Tibial artery (tissue), 4 donors: ENCODE data around the gene CCDC18.
"Not testable (repeated sequence)": the region's sequence is repeated elsewhere in the genome, so short reads cannot be mapped to it uniquely, and the experiment has no call there.

ENCODE experiments used
- DNase-seq, 2 donors: peaks; one replicate each; pipeline ENCODE4 v3.0.0-alpha.2; 2019
- H3K27ac ChIP-seq, 2 donors: fragments of 200-600 bp; sonication (generic) in 1 of 2; 1 replicate in 1 of 2; 2 replicates in 1 of 2; pipeline ENCODE4 v1.5.1; 2018 to 2019; ENCODE audit warnings: mild to moderate bottlenecking in 1 of 2
- H3K27me3 ChIP-seq, 2 donors: fragments of 200-600 bp; sonication (generic) in 1 of 2; one replicate each; pipeline versions ENCODE4 v1.5.1 to v1.6.0; 2016 to 2019
- H3K36me3 ChIP-seq, 3 donors: fragments of 200-600 bp; sonication (generic) in 2 of 3; one replicate each; pipeline ENCODE4 v1.5.1; 2016 to 2019; ENCODE audit warnings: mild to moderate bottlenecking in 2 of 3
- H3K4me1 ChIP-seq, 4 donors: fragments of 200-600 bp; sonication (generic) in 2 of 4; 1 replicate in 3 of 4; 2 replicates in 1 of 4; pipeline ENCODE4 v1.5.1; 2016 to 2019
- H3K4me3 ChIP-seq, 2 donors: fragments of 200-600 bp; sonication (generic) in 1 of 2; 1 replicate in 1 of 2; 2 replicates in 1 of 2; pipeline ENCODE4 v1.5.1; 2018 to 2019; ENCODE audit warnings: mild to moderate bottlenecking in 2 of 2
- H3K9me3 ChIP-seq, 3 donors: fragments of 200-600 bp; sonication (generic) in 1 of 3; one replicate each; pipeline ENCODE4 v1.5.1; 2016 to 2019
- intact Hi-C: fragments of 100-400 bp; cut with DNase I; formaldehyde crosslinking; loops from one replicate; pipeline ENCODE4 v1.15.0; 2023; ENCODE audit warnings: low total_unique reads
- TF ChIP-seq, protein P1 (sequence below), 2 experiments: fragments of 200-600 bp in 1 of 2; fragments of 450-650 bp in 1 of 2; IDR thresholded peaks; one replicate each; pipeline ENCODE4 v1.5.1; 2017 to 2019; ENCODE audit warnings: antibody characterized with exemption in 2 of 2, mild to moderate bottlenecking in 1 of 2, moderate library complexity in 1 of 2

The CCDC18 gene

GRCh38 chr1:93223023-93223675 is 42.6 kb downstream of the CCDC18 start:
- Histone ChIP-seq H3K4me3 (no peak overlapping the region), H3K27me3 (no peaks in the 10 kb centered on the region), H3K36me3 (peaks cover 4 to 7% (median 5%) of the 10 kb centered on the region in 3 donors), H3K27ac (no peak overlapping the region), H3K4me1 (no peaks in the 10 kb centered on the region), H3K9me3 (no peaks in the 10 kb centered on the region)
- no peak for DNase-seq
- TF ChIP-seq, protein P1, sequence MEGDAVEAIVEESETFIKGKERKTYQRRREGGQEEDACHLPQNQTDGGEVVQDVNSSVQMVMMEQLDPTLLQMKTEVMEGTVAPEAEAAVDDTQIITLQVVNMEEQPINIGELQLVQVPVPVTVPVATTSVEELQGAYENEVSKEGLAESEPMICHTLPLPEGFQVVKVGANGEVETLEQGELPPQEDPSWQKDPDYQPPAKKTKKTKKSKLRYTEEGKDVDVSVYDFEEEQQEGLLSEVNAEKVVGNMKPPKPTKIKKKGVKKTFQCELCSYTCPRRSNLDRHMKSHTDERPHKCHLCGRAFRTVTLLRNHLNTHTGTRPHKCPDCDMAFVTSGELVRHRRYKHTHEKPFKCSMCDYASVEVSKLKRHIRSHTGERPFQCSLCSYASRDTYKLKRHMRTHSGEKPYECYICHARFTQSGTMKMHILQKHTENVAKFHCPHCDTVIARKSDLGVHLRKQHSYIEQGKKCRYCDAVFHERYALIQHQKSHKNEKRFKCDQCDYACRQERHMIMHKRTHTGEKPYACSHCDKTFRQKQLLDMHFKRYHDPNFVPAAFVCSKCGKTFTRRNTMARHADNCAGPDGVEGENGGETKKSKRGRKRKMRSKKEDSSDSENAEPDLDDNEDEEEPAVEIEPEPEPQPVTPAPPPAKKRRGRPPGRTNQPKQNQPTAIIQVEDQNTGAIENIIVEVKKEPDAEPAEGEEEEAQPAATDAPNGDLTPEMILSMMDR (IDR thresholded peaks at IDR 0.05), result no peak
- intact Hi-C loops, result no loop called here

DNA sequence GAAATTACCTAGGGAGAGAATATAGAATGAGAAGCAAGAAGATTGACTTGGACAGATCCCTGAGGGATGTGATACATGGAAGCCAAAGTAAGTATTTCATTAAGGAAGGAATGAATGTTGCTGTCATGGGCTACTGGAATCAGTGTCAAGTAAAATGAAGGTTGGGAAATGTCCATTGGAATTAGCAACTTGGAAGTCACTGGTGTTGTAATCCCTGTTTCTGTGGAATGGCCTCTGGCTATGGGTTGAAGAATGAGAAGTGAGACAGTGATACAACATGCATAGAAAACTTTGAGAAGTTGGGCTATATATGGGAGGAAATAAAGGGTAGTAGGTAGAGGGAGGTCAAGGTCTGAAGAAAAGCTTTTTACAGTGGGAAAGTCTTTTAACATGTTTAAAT is 54.7 kb downstream of the CCDC18 start:
- DNase-seq, result no peak
- Histone ChIP-seq H3K36me3 (no peaks in the 10 kb centered on the region), H3K27me3 (no peaks in the 10 kb centered on the region), H3K4me3 (no peak overlapping the region), H3K9me3 (no peaks in the 10 kb centered on the region), H3K27ac (no peak overlapping the region), H3K4me1 (no peaks in the 10 kb centered on the region)
- intact Hi-C loops, result no loop called here
- TF ChIP-seq, protein P1 (IDR thresholded peaks at IDR 0.05), result no peak

DNA sequence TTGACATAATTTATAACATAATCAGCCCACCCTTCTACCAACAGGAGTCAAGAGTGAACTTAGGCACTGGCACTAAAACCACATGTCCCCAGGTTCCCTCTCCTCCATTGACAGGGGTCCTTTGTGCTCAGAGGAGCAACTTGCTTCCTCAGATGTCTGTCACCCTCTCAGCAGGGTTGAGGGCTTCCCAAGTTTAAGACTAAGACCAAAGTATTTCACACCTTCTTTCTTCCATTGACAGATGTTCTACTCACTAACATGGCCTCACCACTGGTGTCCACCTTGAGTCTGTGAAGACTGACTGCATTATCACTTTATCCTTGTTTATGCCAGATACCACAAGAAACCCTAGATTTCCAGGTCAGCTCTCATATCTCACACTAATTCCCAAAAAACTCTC is 56.5 kb downstream of the CCDC18 start:
- H3K4me1 ChIP-seq, result no peaks in the 10 kb centered on the region
- H3K9me3 ChIP-seq, result no peaks in the 10 kb centered on the region
- DNase-seq, result no peak
- no peak overlapping the region for H3K4me3 ChIP-seq
- intact Hi-C loops, result no loop called here
- no peaks in the 10 kb centered on the region for H3K27me3 ChIP-seq
- H3K36me3 ChIP-seq, result no peaks in the 10 kb centered on the region
- TF ChIP-seq, protein P1 (IDR thresholded peaks at IDR 0.05), result no peak
- H3K27ac ChIP-seq, result no peak overlapping the region

DNA sequence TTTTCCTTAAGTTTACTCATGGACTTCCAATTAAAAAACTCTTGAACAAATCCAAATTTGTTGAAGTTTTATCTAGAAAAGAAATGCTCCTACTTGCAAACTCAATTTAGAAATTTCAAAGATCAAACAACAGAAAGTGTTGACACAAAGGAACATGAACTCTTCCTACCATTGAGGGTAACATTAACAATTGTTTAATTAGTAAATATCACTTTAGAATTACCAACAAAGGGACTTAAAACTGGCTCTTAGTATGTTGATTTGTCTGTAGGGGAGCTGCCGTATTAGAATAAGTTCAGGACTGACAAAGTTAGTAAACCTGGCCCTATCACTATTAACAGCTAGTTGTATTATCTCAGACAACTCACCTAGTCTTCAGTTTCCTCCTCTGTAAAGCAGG is 57.9 kb downstream of the CCDC18 start:
- intact Hi-C loops, result no loop called here
- TF ChIP-seq, protein P1 (IDR thresholded peaks at IDR 0.05), result no peak
- Histone ChIP-seq H3K4me3 (no peak overlapping the region), H3K9me3 (peaks cover 0 to 5% (median 0%) of the 10 kb centered on the region in 3 donors), H3K4me1 (no peaks in the 10 kb centered on the region), H3K36me3 (peaks cover 0 to 10% (median 8%) of the 10 kb centered on the region in 3 donors), H3K27ac (no peak overlapping the region), H3K27me3 (no peaks in the 10 kb centered on the region)
- no peak for DNase-seq

DNA sequence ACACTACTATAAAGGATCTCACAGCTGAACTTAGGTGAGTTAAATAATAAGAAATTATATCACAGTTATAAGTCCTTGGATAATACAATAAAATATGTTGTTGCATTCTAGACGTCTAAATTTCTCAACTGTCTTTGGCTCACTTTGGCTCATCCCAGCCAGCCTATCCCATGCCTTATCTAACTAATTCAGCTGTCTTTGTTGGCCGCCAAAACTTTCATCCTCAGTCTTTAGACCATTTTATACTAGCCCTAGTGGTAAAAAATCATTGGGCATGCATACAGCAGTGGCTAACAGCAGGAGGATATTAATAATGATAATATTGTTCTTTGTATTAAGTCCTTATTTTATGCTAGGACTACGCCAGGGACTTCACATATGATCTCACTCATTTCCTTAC is 59.3 kb downstream of the CCDC18 start:
- Histone ChIP-seq H3K27ac (no peak overlapping the region), H3K4me1 (no peaks in the 10 kb centered on the region), H3K27me3 (no peaks in the 10 kb centered on the region), H3K4me3 (no peak overlapping the region), H3K36me3 (peaks cover 0 to 10% (median 8%) of the 10 kb centered on the region in 3 donors), H3K9me3 (peaks cover 0 to 12% (median 0%) of the 10 kb centered on the region in 3 donors)
- intact Hi-C loops, result no loop called here
- TF ChIP-seq, protein P1 (IDR thresholded peaks at IDR 0.05), result no peak
- no peak for DNase-seq

GRCh38 chr1:93243233-93243632 is 62.7 kb downstream of the CCDC18 start:
- intact Hi-C loops, H3K27ac ChIP-seq, H3K4me1 ChIP-seq, H3K4me3 ChIP-seq, DNase-seq, H3K27me3 ChIP-seq: not testable (repeated sequence)
- Histone ChIP-seq H3K36me3 (peaks cover 0 to 10% (median 8%) of the 10 kb centered on the region in 3 donors), H3K9me3 (peaks cover 0 to 12% (median 0%) of the 10 kb centered on the region in 3 donors)
